Neural cell (in vitro differentiated cells): ENCODE measurements around the gene MCAT. TPM values are rescaled to one million over a fixed set of nuclear protein-coding genes. Genes with fewer than 3 reads are reported as not detected.
A peak's percentile ranks its signal among the peaks of the same experiment; 100 is the strongest.

Experiments
- H2AFZ ChIP-seq: fragments of 200-600, 300-800 bp; sonication (generic), shearing (Covaris generic); 2 replicates; pipeline ENCODE4 v1.6.0; 2014; ENCODE audit warnings: low read depth, mild to moderate bottlenecking, antibody characterized with exemption, low read length, moderate library complexity
- H3F3A ChIP-seq: fragments of 200-600 bp; shearing (Covaris generic); 2 replicates; pipeline ENCODE4 v1.6.1; 2016; ENCODE audit warnings: mild to moderate bottlenecking, moderate library complexity, mixed read lengths, antibody characterized with exemption, low read length; ENCODE audit not compliant: insufficient read depth, poor library complexity, severe bottlenecking
- H3K27ac ChIP-seq: fragments of 200-600, 300-800 bp; sonication (generic), shearing (Covaris generic); 2 replicates; pipeline ENCODE4 v1.5.1; 2014; ENCODE audit warnings: mild to moderate bottlenecking, low read length, moderate library complexity
- H3K27me3 ChIP-seq: fragments of 300-800, 200-600 bp; sonication (generic), shearing (Covaris generic); 2 replicates; pipeline ENCODE4 v1.6.0; 2014; ENCODE audit warnings: mild to moderate bottlenecking, low read depth, low read length, moderate library complexity; ENCODE audit not compliant: insufficient read depth
- H3K36me3 ChIP-seq: fragments of 300-800, 200-600 bp; sonication (generic), shearing (Covaris generic); 2 replicates; pipeline ENCODE4 v1.5.1; 2014; ENCODE audit warnings: mild to moderate bottlenecking, antibody characterized with exemption, low read length, moderate library complexity; ENCODE audit not compliant: insufficient read depth
- H3K4me2 ChIP-seq: fragments of 300-800, 200-600 bp; sonication (generic), shearing (Covaris generic); 2 replicates; pipeline ENCODE4 v1.6.0; 2014; ENCODE audit warnings: mild to moderate bottlenecking, low read length
- H3K4me3 ChIP-seq: fragments of 300-800, 200-600 bp; sonication (generic), shearing (Covaris generic); 2 replicates; pipeline ENCODE4 v1.5.1; 2014; ENCODE audit warnings: mild to moderate bottlenecking, low read length, moderate library complexity
- H3K79me2 ChIP-seq: fragments of 200-600 bp; shearing (Covaris generic); replicated peaks from 2 replicates; pipeline ENCODE4 v1.6.0; 2014; ENCODE audit warnings: mild to moderate bottlenecking, low read length, moderate library complexity; ENCODE audit not compliant: insufficient read depth
- H3K9ac ChIP-seq: fragments of 300-800, 200-600 bp; sonication (generic), shearing (Covaris generic); 2 replicates; pipeline ENCODE4 v1.6.1; 2016; ENCODE audit warnings: mild to moderate bottlenecking, low read length, mixed read lengths
- H3K9me2 ChIP-seq: fragments of 200-600 bp; shearing (Covaris generic); 2 replicates; pipeline ENCODE4 v1.6.1; 2016; ENCODE audit warnings: mild to moderate bottlenecking, low read length, mixed read lengths; ENCODE audit not compliant: insufficient read depth
- H3K9me3 ChIP-seq: fragments of 200-600, 300-800 bp; sonication (generic), shearing (Covaris generic); 2 replicates; pipeline ENCODE4 v1.6.1; 2016; ENCODE audit warnings: mild to moderate bottlenecking, mixed run types, low read length, moderate library complexity, mixed read lengths
- H4K20me1 ChIP-seq: fragments of 200-600 bp; shearing (Covaris generic); 2 replicates; pipeline ENCODE4 v1.6.1; 2016; ENCODE audit warnings: mild to moderate bottlenecking, mixed run types; ENCODE audit not compliant: insufficient read depth
- EP300 ChIP-seq: fragments of 450-650 bp; conservative IDR thresholded peaks from 2 replicates; pipeline ENCODE4 v1.6.1; 2014; ENCODE audit warnings: antibody characterized with exemption, mild to moderate bottlenecking, moderate library complexity; ENCODE audit not compliant: poor library complexity, severe bottlenecking
- EZH2 ChIP-seq: fragments of 200-600, 300-800 bp; shearing (Covaris generic), sonication (generic); IDR thresholded peaks from 2 replicates; pipeline ENCODE4 v1.6.1; 2014; ENCODE audit warnings: antibody characterized with exemption, low read length, borderline replicate concordance, mild to moderate bottlenecking; ENCODE audit not compliant: insufficient read depth, poor library complexity, severe bottlenecking
- MXI1 ChIP-seq: fragments of 450-650 bp; conservative IDR thresholded peaks from 2 replicates; pipeline ENCODE4 v1.6.1; 2014; ENCODE audit warnings: antibody characterized with exemption, mild to moderate bottlenecking; ENCODE audit not compliant: poor library complexity, severe bottlenecking
- POLR2AphosphoS5 ChIP-seq: IDR thresholded peaks from 2 replicates; pipeline ENCODE4 v1.6.1; 2012
- RAD21 ChIP-seq: fragments of 450-650 bp; conservative IDR thresholded peaks from 2 replicates; pipeline ENCODE4 v1.6.1; 2014; ENCODE audit warnings: antibody characterized with exemption, mild to moderate bottlenecking, moderate library complexity
- SMC3 ChIP-seq: fragments of 450-650 bp; conservative IDR thresholded peaks from 2 replicates; pipeline ENCODE4 v1.6.1; 2014; ENCODE audit warnings: antibody characterized with exemption, mild to moderate bottlenecking, moderate library complexity; ENCODE audit not compliant: poor library complexity
- TAF1 ChIP-seq: IDR thresholded peaks from 2 replicates; pipeline ENCODE4 v1.6.1; 2012; ENCODE audit warnings: low read depth
- polyA plus RNA-seq: library from polyadenylated mRNA; depleted of rRNA; stranded (reverse); fragments of >200 nt; gene quantifications from 2 replicates; pipeline ENCODE4 v1.2.3, GENCODE V29; 2014
- TF ChIP-seq, protein P1 (sequence below): fragments of 450-650 bp; IDR thresholded peaks from 2 replicates; pipeline ENCODE4 v1.5.1; 2014; ENCODE audit warnings: antibody characterized with exemption, mild to moderate bottlenecking, moderate library complexity; ENCODE audit not compliant: poor library complexity, severe bottlenecking
- TF ChIP-seq, protein P2 (sequence below): IDR thresholded peaks from 2 replicates; pipeline ENCODE4 v1.6.1; 2012; ENCODE audit warnings: borderline replicate concordance

MCAT gene
- polyA plus RNA-seq, 1 donor from 2014 or later = 46.8 TPM

DNA sequence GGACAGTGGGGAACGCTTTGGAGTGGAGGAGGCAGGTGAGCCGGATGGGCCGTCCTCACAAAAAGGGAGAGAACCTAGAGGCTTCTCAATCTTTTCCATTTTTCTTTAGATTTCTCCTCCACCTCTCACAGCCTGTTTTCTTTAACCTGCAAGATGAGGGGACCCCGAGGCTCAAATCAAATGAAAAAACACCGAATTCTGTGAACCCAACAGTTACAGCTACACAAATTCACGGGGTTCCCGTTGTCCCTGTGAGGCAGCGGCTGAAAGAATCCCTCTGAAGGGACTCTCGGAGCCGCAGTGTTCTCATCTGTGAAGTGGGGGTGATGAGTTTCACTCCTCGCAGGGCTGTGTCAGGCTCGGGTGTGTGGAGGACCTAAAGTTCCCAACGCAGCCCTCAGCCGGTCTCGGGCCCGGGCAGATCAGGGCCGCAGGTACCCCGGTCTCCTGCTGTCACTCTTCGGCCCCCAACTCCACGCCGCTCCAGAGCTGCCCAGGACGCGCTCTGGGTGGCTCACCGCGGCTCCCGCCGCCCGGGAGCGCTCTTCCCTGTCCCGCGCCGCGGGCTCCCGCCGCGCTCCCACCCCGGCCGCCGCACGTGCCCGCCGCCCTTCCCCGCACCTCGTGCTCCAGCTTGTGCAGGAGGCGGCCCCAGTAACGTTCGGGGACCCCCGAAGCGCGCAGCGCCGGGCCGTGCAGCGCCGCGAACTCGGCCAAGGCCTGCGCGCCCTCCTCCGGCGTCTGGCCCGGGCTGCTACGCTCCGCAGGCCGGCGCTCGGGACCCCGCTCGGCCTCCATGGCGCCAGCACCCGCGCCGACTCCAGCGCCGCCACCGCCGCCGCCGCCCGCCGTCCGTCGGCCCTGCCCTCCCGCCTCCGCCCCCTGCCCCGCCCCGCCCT lies 43.3 kb upstream of the MCAT start, which contains the start of gene TTLL12:
TSS of gene TTLL12 (minus strand) at position 863 of the 899 bp plus-strand sequence. CDS start at position 798, 65 bp downstream.
- no peaks in the 10 kb centered on the region for H4K20me1 ChIP-seq
- peak within 1 kb of the TSS; percentile 91 for H3K4me2 ChIP-seq
- TF ChIP-seq, protein P1, sequence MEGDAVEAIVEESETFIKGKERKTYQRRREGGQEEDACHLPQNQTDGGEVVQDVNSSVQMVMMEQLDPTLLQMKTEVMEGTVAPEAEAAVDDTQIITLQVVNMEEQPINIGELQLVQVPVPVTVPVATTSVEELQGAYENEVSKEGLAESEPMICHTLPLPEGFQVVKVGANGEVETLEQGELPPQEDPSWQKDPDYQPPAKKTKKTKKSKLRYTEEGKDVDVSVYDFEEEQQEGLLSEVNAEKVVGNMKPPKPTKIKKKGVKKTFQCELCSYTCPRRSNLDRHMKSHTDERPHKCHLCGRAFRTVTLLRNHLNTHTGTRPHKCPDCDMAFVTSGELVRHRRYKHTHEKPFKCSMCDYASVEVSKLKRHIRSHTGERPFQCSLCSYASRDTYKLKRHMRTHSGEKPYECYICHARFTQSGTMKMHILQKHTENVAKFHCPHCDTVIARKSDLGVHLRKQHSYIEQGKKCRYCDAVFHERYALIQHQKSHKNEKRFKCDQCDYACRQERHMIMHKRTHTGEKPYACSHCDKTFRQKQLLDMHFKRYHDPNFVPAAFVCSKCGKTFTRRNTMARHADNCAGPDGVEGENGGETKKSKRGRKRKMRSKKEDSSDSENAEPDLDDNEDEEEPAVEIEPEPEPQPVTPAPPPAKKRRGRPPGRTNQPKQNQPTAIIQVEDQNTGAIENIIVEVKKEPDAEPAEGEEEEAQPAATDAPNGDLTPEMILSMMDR = peak; percentile 48
- TF ChIP-seq EP300 (peak; percentile 47), MXI1 (peak; percentile 98), POLR2AphosphoS5 (peak; percentile 42), TAF1 (no peak), RAD21 (no peak), SMC3 (peak; percentile 41), EZH2 (no peak)
- TF ChIP-seq, protein P2, sequence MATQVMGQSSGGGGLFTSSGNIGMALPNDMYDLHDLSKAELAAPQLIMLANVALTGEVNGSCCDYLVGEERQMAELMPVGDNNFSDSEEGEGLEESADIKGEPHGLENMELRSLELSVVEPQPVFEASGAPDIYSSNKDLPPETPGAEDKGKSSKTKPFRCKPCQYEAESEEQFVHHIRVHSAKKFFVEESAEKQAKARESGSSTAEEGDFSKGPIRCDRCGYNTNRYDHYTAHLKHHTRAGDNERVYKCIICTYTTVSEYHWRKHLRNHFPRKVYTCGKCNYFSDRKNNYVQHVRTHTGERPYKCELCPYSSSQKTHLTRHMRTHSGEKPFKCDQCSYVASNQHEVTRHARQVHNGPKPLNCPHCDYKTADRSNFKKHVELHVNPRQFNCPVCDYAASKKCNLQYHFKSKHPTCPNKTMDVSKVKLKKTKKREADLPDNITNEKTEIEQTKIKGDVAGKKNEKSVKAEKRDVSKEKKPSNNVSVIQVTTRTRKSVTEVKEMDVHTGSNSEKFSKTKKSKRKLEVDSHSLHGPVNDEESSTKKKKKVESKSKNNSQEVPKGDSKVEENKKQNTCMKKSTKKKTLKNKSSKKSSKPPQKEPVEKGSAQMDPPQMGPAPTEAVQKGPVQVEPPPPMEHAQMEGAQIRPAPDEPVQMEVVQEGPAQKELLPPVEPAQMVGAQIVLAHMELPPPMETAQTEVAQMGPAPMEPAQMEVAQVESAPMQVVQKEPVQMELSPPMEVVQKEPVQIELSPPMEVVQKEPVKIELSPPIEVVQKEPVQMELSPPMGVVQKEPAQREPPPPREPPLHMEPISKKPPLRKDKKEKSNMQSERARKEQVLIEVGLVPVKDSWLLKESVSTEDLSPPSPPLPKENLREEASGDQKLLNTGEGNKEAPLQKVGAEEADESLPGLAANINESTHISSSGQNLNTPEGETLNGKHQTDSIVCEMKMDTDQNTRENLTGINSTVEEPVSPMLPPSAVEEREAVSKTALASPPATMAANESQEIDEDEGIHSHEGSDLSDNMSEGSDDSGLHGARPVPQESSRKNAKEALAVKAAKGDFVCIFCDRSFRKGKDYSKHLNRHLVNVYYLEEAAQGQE = no peak
- H2AFZ ChIP-seq = peak within 1 kb of the TSS; percentile 84
- H3K79me2 ChIP-seq = no peaks in the 10 kb centered on the region
- no peaks in the 10 kb centered on the region for H3K9me2 ChIP-seq
- no peaks in the 10 kb centered on the region for H3F3A ChIP-seq
- peak within 1 kb of the TSS; percentile 61 for H3K9ac ChIP-seq
- H3K4me3 ChIP-seq = peak within 1 kb of the TSS; percentile 79
- H3K27me3 ChIP-seq = no peaks in the 10 kb centered on the region
- H3K9me3 ChIP-seq = no peaks in the 10 kb centered on the region
- no peaks in the 10 kb centered on the region for H3K36me3 ChIP-seq
- H3K27ac ChIP-seq = peak within 1 kb of the TSS; percentile 80

DNA sequence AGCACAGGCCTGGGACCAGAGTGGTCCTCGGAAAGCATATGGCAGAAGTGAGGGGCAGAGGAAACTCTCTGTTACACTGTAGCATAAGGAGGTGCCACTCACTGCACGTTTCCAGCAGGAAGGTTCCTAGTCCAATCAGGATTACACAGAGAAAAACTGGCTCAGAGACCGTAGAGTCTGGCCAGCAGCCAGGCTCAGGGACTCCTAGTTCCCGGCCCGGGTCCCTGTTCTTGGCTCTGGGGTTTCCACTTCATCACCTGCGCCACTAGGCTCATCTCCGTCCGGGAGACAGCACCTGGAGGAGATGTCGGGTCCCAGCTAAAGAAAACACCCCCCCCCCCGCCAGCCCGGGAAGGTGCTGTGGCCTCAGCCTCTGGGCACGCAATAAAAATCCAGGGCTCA lies 42.7 kb upstream of the MCAT start:
- H3K4me2 ChIP-seq = peak overlapping the region; percentile 91
- no peaks in the 10 kb centered on the region for H4K20me1 ChIP-seq
- H3K9ac ChIP-seq = peak overlapping the region; percentile 58
- H3K79me2 ChIP-seq = no peaks in the 10 kb centered on the region
- H3K36me3 ChIP-seq = no peaks in the 10 kb centered on the region
- H3K9me3 ChIP-seq = no peaks in the 10 kb centered on the region
- no peaks in the 10 kb centered on the region for H3F3A ChIP-seq
- TF ChIP-seq, protein P1 = no peak
- TF ChIP-seq POLR2AphosphoS5 (no peak), EP300 (no peak), SMC3 (no peak)
- H3K27me3 ChIP-seq = no peaks in the 10 kb centered on the region
- peak overlapping the region; percentile 79 for H3K4me3 ChIP-seq
- no peaks in the 10 kb centered on the region for H3K9me2 ChIP-seq
- H2AFZ ChIP-seq = no peak overlapping the region
- peak overlapping the region; percentile 16 for H3K27ac ChIP-seq
